ENCODE data around the gene ZNF831. TPM values are rescaled to one million over a fixed set of nuclear protein-coding genes. Genes with fewer than 3 reads are reported as not detected.

ZNF831 gene
- polyA plus RNA-seq, 1 experiment: not detected

- Histone ChIP-seq H3K4me3 (ENCODE audit: low read depth, low read length) (no peak overlapping the region), H3K27me3 (ENCODE audit: control insufficient read depth, insufficient read depth, low read length) (no peaks in the 10 kb centered on the region), H3K36me3 (ENCODE audit: control insufficient read depth, insufficient read depth, low read length) (no peaks in the 10 kb centered on the region)
- no peak for TF ChIP-seq CTCF (IDR thresholded peaks at IDR 0.05; ENCODE audit: insufficient read depth, low read depth, low read length)
- DNase-seq (ENCODE audit: low read depth): no peak
- CTCF ChIA-PET: no interaction called here
- POLR2A ChIA-PET: no interaction called here
These were observed 105.9 kb downstream of the ZNF831 start for GRCh38 chr20:59269411-59270025.

GRCh38 chr20:59270380-59270779 lies 106.8 kb downstream of the ZNF831 start:
- no peak for TF ChIP-seq CTCF (IDR thresholded peaks at IDR 0.05; ENCODE audit: insufficient read depth, low read depth, low read length)
- POLR2A ChIA-PET: no interaction called here
- no peak overlapping the region for H3K4me3 ChIP-seq (ENCODE audit: low read depth, low read length)
- CTCF ChIA-PET: interaction anchor here (0.6 to 0.8 kb wide), 2 partner anchors 16 to 183 kb away, joined by 3 to 4 read pairs; no protein-coding TSS in a partner anchor
- no peaks in the 10 kb centered on the region for H3K36me3 ChIP-seq (ENCODE audit: control insufficient read depth, insufficient read depth, low read length)
- no peak for DNase-seq (ENCODE audit: low read depth)
- no peaks in the 10 kb centered on the region for H3K27me3 ChIP-seq (ENCODE audit: control insufficient read depth, insufficient read depth, low read length)

- Histone ChIP-seq H3K27me3 (ENCODE audit: control insufficient read depth, insufficient read depth, low read length) (no peaks in the 10 kb centered on the region), H3K36me3 (ENCODE audit: control insufficient read depth, insufficient read depth, low read length) (no peaks in the 10 kb centered on the region), H3K4me3 (ENCODE audit: low read depth, low read length) (no peak overlapping the region)
- CTCF ChIA-PET: no interaction called here
- TF ChIP-seq CTCF (IDR thresholded peaks at IDR 0.05; ENCODE audit: insufficient read depth, low read depth, low read length): no peak
- POLR2A ChIA-PET: no interaction called here
- no peak for DNase-seq (ENCODE audit: low read depth)
These were observed 110.2 kb downstream of the ZNF831 start for GRCh38 chr20:59273739-59274357.

GRCh38 chr20:59276938-59277337 lies 113.3 kb downstream of the ZNF831 start:
- TF ChIP-seq CTCF (IDR thresholded peaks at IDR 0.05; ENCODE audit: insufficient read depth, low read depth, low read length): no peak
- H3K27me3 ChIP-seq (ENCODE audit: control insufficient read depth, insufficient read depth, low read length): no peaks in the 10 kb centered on the region
- POLR2A ChIA-PET: no interaction called here
- no peak overlapping the region for H3K4me3 ChIP-seq (ENCODE audit: low read depth, low read length)
- CTCF ChIA-PET: no interaction called here
- H3K36me3 ChIP-seq (ENCODE audit: control insufficient read depth, insufficient read depth, low read length): no peaks in the 10 kb centered on the region
- no peak for DNase-seq (ENCODE audit: low read depth)

GRCh38 chr20:59284470-59284869 lies 120.8 kb downstream of the ZNF831 start:
- H3K36me3 ChIP-seq (ENCODE audit: control insufficient read depth, insufficient read depth, low read length): no peaks in the 10 kb centered on the region
- no peak for DNase-seq (ENCODE audit: low read depth)
- H3K4me3 ChIP-seq (ENCODE audit: low read depth, low read length): no peak overlapping the region
- ChIA-PET POLR2A (no interaction called here), CTCF (no interaction called here)
- no peaks in the 10 kb centered on the region for H3K27me3 ChIP-seq (ENCODE audit: control insufficient read depth, insufficient read depth, low read length)
- TF ChIP-seq CTCF (IDR thresholded peaks at IDR 0.05; ENCODE audit: insufficient read depth, low read depth, low read length): no peak

Data from BJ (cell line).